Measurements from ENCODE around the gene TXK.

- TF ChIP-seq CTCF (IDR thresholded peaks at IDR 0.05; ENCODE audit: insufficient read depth, low read length, poor library complexity, severe bottlenecking) (no peak), EZH2phosphoT487 (conservative IDR thresholded peaks at IDR 0.05; ENCODE audit: low read length) (no peak)
Observed at GRCh38 chr4:48131736-48132135, 2.3 kb downstream of the TXK start.
